ENCODE data around the gene BMF.

BMF gene

GRCh38 chr15:40045572-40046217 lies 63.0 kb downstream of the BMF start:
- DNase-seq = no peak

GRCh38 chr15:40044717-40045571 lies 63.7 kb downstream of the BMF start:
- DNase-seq = peak; percentile 68

GRCh38 chr15:40043927-40044716 lies 64.6 kb downstream of the BMF start:
- DNase-seq = no peak

GRCh38 chr15:40042791-40043320 lies 65.8 kb downstream of the BMF start:
- no peak for DNase-seq

GRCh38 chr15:40040770-40041169 lies 67.9 kb downstream of the BMF start:
- DNase-seq = no peak

- no peak for DNase-seq
Observed at GRCh38 chr15:40040293-40040635, 68.4 kb downstream of the BMF start.

GRCh38 chr15:40038638-40039543 lies 69.8 kb downstream of the BMF start, which contains the start of gene SRP14:
Gene SRP14 (minus strand): TSS chr15:40039181. CDS start chr15:40039116, 65 bp downstream.
- peak; percentile 79 for DNase-seq

GRCh38 chr15:40038275-40038637 lies 70.4 kb downstream of the BMF start:
- DNase-seq = no peak

All from NCI-H1105 treated with DMSO at 0.1 percent for 48 hours (cell line).